Non-pigmented ciliary epithelial cell (primary cell): ENCODE results near the gene YWHAQ.

Experiments
- DNase-seq: peaks from one replicate; pipeline ENCODE4 v3.0.0-alpha.2; 2010; ENCODE audit warnings: low read depth

The YWHAQ gene

GRCh38 chr2:9630736-9631552, at the start of gene YWHAQ:
TSS of gene YWHAQ (minus strand) at chr2:9630997. CDS start at chr2:9630452, 545 bp downstream.
- DNase-seq = peak; percentile 92

GRCh38 chr2:9680082-9680481, 49.3 kb upstream of the YWHAQ start:
- no peak for DNase-seq

DNA sequence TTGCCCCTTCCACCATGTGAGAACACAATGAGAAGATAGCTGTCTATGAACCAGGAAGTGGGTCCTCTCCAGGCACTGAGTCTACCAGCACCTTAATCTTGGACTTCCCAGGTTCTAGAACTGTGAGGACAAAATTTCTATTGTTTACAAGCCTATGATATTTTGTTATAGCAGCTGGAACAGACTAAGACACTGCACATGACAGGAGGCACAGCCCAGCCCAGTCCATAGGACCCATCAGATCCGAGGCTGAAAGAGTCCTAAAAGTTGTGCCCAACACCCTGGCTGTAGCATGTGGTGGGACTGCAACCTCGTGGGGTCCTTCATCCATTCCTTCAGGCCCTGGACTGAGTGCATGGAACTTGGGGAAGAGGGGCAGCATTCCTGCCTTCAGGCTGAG, 48.4 kb upstream of the YWHAQ start:
- DNase-seq = no peak

- no peak for DNase-seq
Observed at GRCh38 chr2:9678544-9678943, 47.7 kb upstream of the YWHAQ start.

DNA sequence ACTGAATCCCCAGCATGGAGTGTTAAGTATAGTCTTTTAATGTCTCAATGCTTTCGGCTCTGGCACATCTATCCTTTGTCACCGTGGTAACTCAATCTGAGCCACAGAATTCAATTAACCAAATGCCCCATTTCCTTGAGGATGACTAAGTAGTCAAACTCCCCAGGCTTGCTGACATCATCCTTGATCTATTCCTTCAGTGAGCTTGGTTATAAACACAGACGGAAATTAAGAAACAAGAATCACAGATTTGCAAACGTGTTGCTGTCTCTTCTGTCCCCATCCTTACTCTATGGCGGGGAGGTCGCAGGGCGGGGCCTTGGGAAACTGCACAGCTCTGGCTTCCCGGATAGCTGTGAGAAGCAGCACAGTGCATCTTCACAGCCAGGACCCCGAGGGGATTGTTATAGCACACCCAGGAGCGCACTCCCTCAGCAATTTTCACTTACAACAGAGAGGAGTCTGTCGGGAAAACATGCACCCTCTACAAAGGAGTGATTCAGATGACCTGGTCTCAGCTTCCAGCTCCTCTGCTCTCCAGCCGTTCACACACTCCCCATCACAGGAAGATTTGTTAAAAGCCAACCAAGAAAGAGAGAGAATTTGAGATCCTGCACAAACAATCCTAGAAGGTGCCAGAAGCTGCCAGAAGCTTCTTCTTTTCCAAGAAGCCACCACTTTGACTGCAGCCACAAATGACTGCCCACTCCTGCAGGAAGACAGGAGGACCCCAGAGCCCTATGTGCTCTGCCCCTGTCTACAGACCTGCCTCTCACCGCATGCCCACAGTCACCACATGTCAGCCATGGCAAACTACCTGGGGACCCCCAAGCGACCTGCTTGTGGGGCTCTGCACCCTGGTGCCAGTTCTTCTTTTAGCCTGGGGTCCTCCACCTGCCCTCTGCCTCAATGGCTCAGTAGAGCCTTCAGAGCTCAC, 44.9 kb upstream of the YWHAQ start:
- DNase-seq = peak; percentile 89

GRCh38 chr2:9674891-9675414, 44.2 kb upstream of the YWHAQ start:
- DNase-seq = no peak

DNA sequence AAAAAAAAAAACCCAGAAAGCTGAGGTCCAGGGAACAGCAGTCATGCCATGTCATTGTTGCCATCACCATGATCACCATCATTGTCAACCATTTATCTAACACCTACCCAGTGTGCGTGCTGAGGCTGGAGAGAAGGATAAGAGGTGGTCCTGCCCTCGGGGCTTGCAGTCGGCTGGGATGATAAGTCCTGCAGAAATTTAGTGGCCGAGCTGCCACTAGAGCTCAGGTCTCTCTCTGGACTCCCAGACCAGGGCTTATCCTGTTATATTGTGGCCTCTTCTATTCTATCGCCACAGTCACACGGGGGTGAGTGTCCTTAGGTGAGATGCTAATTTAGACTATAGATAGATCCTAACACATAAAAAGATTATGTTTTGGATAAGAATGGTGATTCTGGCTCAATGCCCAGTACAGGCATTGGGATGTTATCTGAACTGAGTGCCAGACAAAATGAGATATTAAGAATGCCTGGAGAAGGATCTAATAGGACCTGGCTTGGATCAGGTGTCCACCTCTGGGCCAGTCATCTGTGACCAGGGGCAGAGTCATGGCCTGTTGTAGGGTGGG, 43.2 kb upstream of the YWHAQ start:
- DNase-seq = no peak

DNA sequence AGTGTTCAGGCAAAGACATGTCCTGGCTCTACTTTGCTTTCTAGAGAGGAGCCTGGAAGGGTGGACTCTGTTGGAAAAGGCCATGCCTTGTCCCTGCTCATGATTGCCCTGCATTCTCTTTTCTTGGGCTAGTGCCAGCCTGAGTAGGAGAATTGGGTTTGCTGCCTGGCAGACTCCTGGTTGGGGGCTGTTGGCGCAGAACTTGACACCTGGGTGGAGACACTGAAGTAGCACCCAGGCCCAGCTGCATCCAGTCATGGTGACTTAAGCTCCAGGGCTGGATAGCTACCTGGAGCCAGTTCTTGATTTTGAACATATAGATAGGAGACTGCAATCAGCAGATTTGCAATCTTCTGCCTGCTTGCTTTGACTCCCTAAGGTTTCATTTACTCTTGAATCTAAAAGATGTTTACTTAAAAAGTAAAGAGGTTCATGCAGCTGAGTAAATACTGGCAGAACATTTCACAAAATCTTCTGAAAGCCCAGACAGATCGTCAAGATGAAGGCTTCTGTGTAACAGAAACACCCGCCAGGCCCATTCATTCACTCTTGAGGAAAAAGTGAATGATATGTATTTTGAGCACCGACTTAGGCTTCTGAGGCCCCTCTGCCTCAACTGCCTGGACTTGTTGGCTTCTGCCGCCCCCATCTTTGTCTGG, 38.0 kb upstream of the YWHAQ start:
- no peak for DNase-seq

GRCh38 chr2:9667826-9668225, 37.0 kb upstream of the YWHAQ start:
- DNase-seq = no peak

DNA sequence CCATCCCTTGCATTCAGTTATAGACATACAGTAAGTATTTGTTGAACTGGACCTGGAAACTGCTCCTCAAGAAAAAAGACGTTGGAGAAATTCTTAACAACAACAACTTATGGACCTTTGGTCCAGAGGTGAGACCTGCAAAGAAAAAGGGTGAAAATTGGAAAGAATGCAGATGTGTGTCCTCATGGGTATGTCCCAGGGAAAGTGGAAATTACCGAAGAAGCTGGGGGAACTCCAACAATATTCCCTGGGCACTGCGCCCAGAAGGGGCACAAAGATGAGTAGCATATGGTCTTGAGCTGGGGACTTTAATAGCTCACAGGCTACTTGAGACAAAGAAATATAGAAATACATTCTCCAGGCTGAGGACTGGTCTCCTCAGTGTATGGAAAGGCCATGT, 35.5 kb upstream of the YWHAQ start:
- no peak for DNase-seq

DNA sequence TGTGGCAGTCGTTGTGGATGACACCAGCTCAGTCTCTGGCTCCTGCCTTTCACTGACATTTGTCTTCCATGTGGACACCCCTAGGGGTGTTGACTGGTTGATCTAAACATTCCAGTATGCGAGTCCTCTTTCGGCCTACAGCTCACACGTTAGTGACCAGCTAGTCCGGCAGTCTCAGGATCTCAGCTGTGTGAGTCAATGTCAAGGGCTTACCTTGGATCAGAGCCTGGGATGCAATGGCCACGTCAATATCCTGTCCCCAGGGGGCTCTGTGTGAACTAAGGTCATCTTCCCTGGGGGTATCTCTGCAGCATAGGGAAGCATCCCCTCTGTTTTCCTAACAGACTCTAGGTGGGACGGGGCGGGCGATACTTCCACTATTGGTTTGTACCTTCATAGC, 35.1 kb upstream of the YWHAQ start:
- DNase-seq = peak; percentile 51

DNA sequence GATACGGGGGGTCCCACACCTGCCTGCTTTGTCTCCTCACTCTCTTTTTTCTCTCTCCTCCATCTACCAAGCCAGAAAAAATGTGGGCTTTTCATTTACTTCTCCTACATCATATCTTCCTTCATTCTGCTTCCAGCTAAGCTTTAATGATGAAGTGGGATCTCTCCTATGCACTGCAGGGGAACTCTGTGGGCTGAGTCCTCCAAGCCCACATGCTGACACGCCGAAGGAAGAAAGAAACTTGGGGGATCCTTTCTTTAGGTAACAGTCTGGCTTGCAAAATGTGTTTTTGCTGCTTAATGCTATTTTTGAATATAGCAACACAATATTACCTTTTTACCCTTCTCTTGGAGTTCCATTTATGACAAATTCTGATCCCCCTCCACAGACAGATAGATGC, 33.6 kb upstream of the YWHAQ start:
- DNase-seq = no peak

DNA sequence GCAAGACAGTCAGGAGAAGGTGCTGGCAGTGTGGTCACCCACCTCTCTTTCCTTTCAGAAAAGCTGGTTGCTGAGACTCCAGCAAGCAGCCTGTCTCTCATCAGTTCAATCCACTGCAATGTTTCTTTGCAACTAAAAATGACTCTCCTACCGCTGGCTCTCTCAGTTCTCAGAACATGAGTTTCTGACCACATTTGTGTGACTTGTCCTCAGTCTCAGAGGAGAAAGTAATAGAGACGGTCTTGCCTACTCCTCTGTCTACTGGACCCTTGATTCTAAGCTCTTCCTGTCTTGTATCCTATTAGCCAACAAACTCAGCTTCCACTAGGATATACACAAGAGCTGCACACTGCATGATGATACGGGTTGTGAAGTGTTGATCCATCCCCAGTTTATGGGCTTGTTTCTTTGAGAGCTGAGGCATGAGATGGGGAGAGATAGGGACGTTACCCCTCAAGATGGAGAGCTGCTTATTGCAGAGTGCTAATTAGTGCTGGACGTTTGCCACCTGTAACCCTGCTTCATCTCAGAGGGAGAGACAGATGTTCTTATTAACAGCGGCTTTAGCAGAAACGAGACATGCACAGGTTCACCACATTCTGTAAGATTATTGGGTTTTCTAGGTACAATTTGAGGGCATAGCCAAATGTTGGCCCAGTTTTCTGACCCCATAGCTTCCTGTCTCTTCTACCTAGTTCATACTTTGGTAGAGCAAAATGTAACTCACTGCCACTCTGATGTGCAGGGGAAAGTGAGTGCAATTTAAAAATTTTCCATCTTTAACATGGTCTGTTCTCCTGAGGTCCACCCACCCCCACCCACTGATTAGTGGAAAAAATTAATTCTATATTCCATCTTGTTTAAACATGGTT, 32.4 kb upstream of the YWHAQ start:
- DNase-seq = no peak

- DNase-seq = no peak
Observed at GRCh38 chr2:9661261-9661660, 30.5 kb upstream of the YWHAQ start.

DNA sequence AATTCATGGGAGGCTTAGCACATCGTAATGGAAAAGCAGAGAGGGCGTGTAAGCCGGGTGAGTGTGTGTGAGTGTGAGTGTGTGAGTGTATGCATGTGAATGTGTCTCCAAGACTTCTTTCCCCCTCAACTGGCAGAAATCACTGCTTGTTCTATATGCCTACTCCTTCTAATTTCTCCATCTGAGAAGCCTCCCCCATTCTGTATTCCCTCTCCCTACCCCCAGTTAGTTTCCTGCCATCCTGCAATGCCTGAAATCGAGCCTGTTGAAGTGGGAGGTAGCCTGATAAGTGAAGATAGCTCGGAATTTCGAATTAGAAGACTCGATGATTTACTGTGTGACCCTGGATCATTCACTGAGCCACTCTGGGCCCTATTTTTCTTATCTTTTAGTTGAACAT, 30.0 kb upstream of the YWHAQ start:
- DNase-seq = no peak

- DNase-seq = no peak
Observed at GRCh38 chr2:9660154-9660553, 29.4 kb upstream of the YWHAQ start.

- DNase-seq = no peak
Observed at GRCh38 chr2:9658972-9659371, 28.2 kb upstream of the YWHAQ start.

GRCh38 chr2:9657731-9658130, 26.9 kb upstream of the YWHAQ start:
- no peak for DNase-seq

GRCh38 chr2:9657083-9657482, 26.3 kb upstream of the YWHAQ start:
- DNase-seq = no peak

- DNase-seq = peak; percentile 90
Observed at GRCh38 chr2:9656270-9656766, 25.5 kb upstream of the YWHAQ start.
